Keratinocyte (primary cell): ENCODE data around the gene HCFC1. TPM values are rescaled to one million over a fixed set of nuclear protein-coding genes. Genes with fewer than 3 reads are reported as not detected.

Source experiments
- DNase-seq: peaks from one replicate; pipeline ENCODE4 v3.0.0-alpha.2; 2011; ENCODE audit warnings: low read depth, missing footprints, low spot score
- FAIRE-seq: peaks from 2 replicates; lab custom pipeline; 2011; peaks lifted over from hg19 to GRCh38; lab: Jason Lieb, UNC
- H2AFZ ChIP-seq: 2 replicates; pipeline ENCODE4 v1.6.0; 2012; ENCODE audit warnings: low read length, control low read depth, inconsistent platforms; ENCODE audit not compliant: control insufficient read depth
- H3K27ac ChIP-seq: 2 replicates; pipeline ENCODE4 v1.5.1; 2011; ENCODE audit warnings: low read length; ENCODE audit not compliant: control insufficient read depth, insufficient read depth
- H3K27me3 ChIP-seq: 3 replicates; pipeline ENCODE4 v1.6.0; 2011; ENCODE audit warnings: low read length; ENCODE audit not compliant: control insufficient read depth, insufficient read depth; ENCODE audit errors: extremely low read depth
- H3K36me3 ChIP-seq, 2 experiments: 2 replicates in 1 of 2; 3 replicates in 1 of 2; pipeline ENCODE4 v1.5.1; 2011; ENCODE audit warnings: low read length in 2 of 2, mild to moderate bottlenecking in 1 of 2; ENCODE audit not compliant: control insufficient read depth in 2 of 2, insufficient read depth in 2 of 2; ENCODE audit errors: extremely low read depth in 1 of 2
- H3K4me1 ChIP-seq: 3 replicates; pipeline ENCODE4 v1.5.1; 2011; ENCODE audit warnings: low read length; ENCODE audit not compliant: control insufficient read depth, insufficient read depth; ENCODE audit errors: extremely low read depth
- H3K4me2 ChIP-seq: 3 replicates; pipeline ENCODE4 v1.6.0; 2011; ENCODE audit warnings: low read depth, low read length; ENCODE audit not compliant: control insufficient read depth, insufficient read depth; ENCODE audit errors: extremely low read depth
- H3K4me3 ChIP-seq, 3 experiments: fragments of 200-600 bp in 1 of 3; sonication (generic) in 1 of 3; 2 replicates in 2 of 3; 3 replicates in 1 of 3; pipeline ENCODE4 v1.5.1; 2011 to 2016; ENCODE audit warnings: low read length in 3 of 3, mild to moderate bottlenecking in 3 of 3, control low read depth in 2 of 3, inconsistent platforms in 1 of 3, low read depth in 1 of 3, mixed read lengths in 1 of 3, mixed run types in 1 of 3, moderate library complexity in 1 of 3; ENCODE audit not compliant: control insufficient read depth in 2 of 3, insufficient read depth in 2 of 3; ENCODE audit errors: extremely low read depth in 1 of 3
- H3K79me2 ChIP-seq: 2 replicates; pipeline ENCODE4 v1.6.0; 2012; ENCODE audit warnings: low read length; ENCODE audit not compliant: control insufficient read depth, insufficient read depth
- H3K9ac ChIP-seq: 3 replicates; pipeline ENCODE4 v1.6.0; 2011; ENCODE audit warnings: low read length; ENCODE audit not compliant: control insufficient read depth, insufficient read depth; ENCODE audit errors: extremely low read depth
- H3K9me1 ChIP-seq: 3 replicates; pipeline ENCODE4 v1.6.0; 2011; ENCODE audit warnings: low read length; ENCODE audit not compliant: control insufficient read depth, insufficient read depth; ENCODE audit errors: extremely low read depth
- H3K9me3 ChIP-seq: 2 replicates; pipeline ENCODE4 v1.5.1; 2012; ENCODE audit warnings: low read depth, low read length; ENCODE audit not compliant: control insufficient read depth
- H4K20me1 ChIP-seq: 3 replicates; pipeline ENCODE4 v1.6.0; 2011; ENCODE audit warnings: low read length; ENCODE audit not compliant: control insufficient read depth, insufficient read depth; ENCODE audit errors: extremely low read depth
- CTCF ChIP-seq, 3 experiments: IDR thresholded peaks in 1 of 3; conservative IDR thresholded peaks in 1 of 3; optimal IDR thresholded peaks in 1 of 3; 2 replicates in 2 of 3; 3 replicates in 1 of 3; pipeline versions ENCODE3 to v1.5.1; 2011; ENCODE audit warnings: low read length in 3 of 3, mild to moderate bottlenecking in 3 of 3, moderate library complexity in 2 of 3, control low read depth in 1 of 3, inconsistent platforms in 1 of 3; ENCODE audit not compliant: insufficient read depth in 2 of 3; ENCODE audit errors: extremely low read depth in 1 of 3
- EZH2 ChIP-seq: IDR thresholded peaks from one replicate; pipeline ENCODE4 v1.6.1; 2012; ENCODE audit warnings: inconsistent platforms, mild to moderate bottlenecking, low read length, moderate library complexity
- dilution Hi-C: fragments of 300-500 bp; cut with MboI; formaldehyde crosslinking; loops from one replicate; pipeline ENCODE4 v1.7.0; 2020; ENCODE audit warnings: low sequenced_read_pairs; ENCODE audit not compliant: extremely low pct_ligation_motif_present
- polyA plus RNA-seq, 5 experiments: library from polyadenylated mRNA; depleted of rRNA in 3 of 5; stranded (reverse) in 3 of 5; stranded (forward) in 1 of 5; unstranded in 1 of 5; fragments of >200 nt; gene quantifications; 1 replicate in 1 of 5; 2 replicates in 3 of 5; 3 replicates in 1 of 5; pipeline versions ENCODE4 v1.2.1 to v1.2.3, GENCODE V29; 2011 to 2012; ENCODE audit warnings: missing spikeins in 2 of 5, low read depth in 1 of 5, low replicate concordance in 1 of 5

HCFC1 gene
- polyA plus RNA-seq, 1 donor (not counting 4 experiments of a cell fraction or from before 2014, with no cell fraction given), result 2.7 TPM

- no peaks in the 10 kb centered on the region for H3K9me1 ChIP-seq
- dilution Hi-C loops, result no loop called here
- H3K4me3 ChIP-seq, result no peak overlapping the region
- no peak overlapping the region for H3K9ac ChIP-seq
- no peaks in the 10 kb centered on the region for H3K27me3 ChIP-seq
- no peak overlapping the region for H3K4me2 ChIP-seq
- DNase-seq, result no peak
- no peak overlapping the region for H2AFZ ChIP-seq
- FAIRE-seq, result no peak
- H3K79me2 ChIP-seq, result no peaks in the 10 kb centered on the region
- no peaks in the 10 kb centered on the region for H3K9me3 ChIP-seq
- no peaks in the 10 kb centered on the region for H3K4me1 ChIP-seq
- H3K27ac ChIP-seq, result no peak overlapping the region
- H3K36me3 ChIP-seq, result no peaks in the 10 kb centered on the region
- H4K20me1 ChIP-seq, result no peaks in the 10 kb centered on the region
- TF ChIP-seq CTCF (optimal IDR thresholded peaks at IDR 0.05 in 1 of 3, IDR thresholded peaks at IDR 0.05 in 1 of 3, conservative IDR thresholded peaks at IDR 0.05 in 1 of 3; ENCODE audit: extremely low read depth in 1 of 3, insufficient read depth in 2 of 3, low read length in 3 of 3) (no peak), EZH2 (no peak)
These were observed 59.8 kb downstream of the HCFC1 start for GRCh38 chrX:153911798-153912197.

GRCh38 chrX:153910446-153910845, 61.2 kb downstream of the HCFC1 start:
- no peak for FAIRE-seq

More at GRCh38 chrX:153910446-153910845, 61.2 kb downstream of the HCFC1 start:
- dilution Hi-C loops, result no loop called here
- H3K9ac ChIP-seq, result no peak overlapping the region
- H4K20me1 ChIP-seq, result no peaks in the 10 kb centered on the region
- no peak for DNase-seq
- H3K36me3 ChIP-seq, result no peaks in the 10 kb centered on the region
- H3K4me3 ChIP-seq, result no peak overlapping the region
- no peaks in the 10 kb centered on the region for H3K9me1 ChIP-seq
- no peak overlapping the region for H3K4me2 ChIP-seq
- no peaks in the 10 kb centered on the region for H3K27me3 ChIP-seq
- no peak overlapping the region for H3K27ac ChIP-seq
- H2AFZ ChIP-seq, result no peak overlapping the region
- H3K79me2 ChIP-seq, result no peaks in the 10 kb centered on the region
- TF ChIP-seq EZH2, result no peak
- TF ChIP-seq CTCF (optimal IDR thresholded peaks at IDR 0.05 in 1 of 3, IDR thresholded peaks at IDR 0.05 in 1 of 3, conservative IDR thresholded peaks at IDR 0.05 in 1 of 3; ENCODE audit: extremely low read depth in 1 of 3, insufficient read depth in 2 of 3, low read length in 3 of 3), result no peak
- H3K9me3 ChIP-seq, result no peaks in the 10 kb centered on the region
- no peaks in the 10 kb centered on the region for H3K4me1 ChIP-seq
